22Rv1 (cell line): Measurements from ENCODE around the gene OR56B1.

Experiments
- CTCF ChIP-seq: fragments of 450-650 bp; IDR thresholded peaks from 2 replicates; pipeline ENCODE4 v1.5.1; 2017; ENCODE audit warnings: mild to moderate bottlenecking
- ZFX ChIP-seq: fragments of 450-650 bp; IDR thresholded peaks from 2 replicates; pipeline ENCODE4 v1.6.1; 2017; ENCODE audit warnings: antibody characterized with exemption, borderline replicate concordance

GRCh38 chr11:5701055-5701577 is 35.1 kb upstream of the OR56B1 start:
- TF ChIP-seq CTCF (no peak), ZFX (no peak)
